CD4-positive, alpha-beta T cell treated with Interleukin-6 at 100 ng/mL for 8 hours (primary cell): ENCODE measurements around the gene VSIG2.

Experiments used
- DNase-seq: peaks from one replicate; pipeline ENCODE4 v3.0.0-alpha.2; 2020; ENCODE audit warnings: mixed read lengths, low spot score

VSIG2 gene

GRCh38 chr11:124763156-124763947 lies 11.3 kb upstream of the VSIG2 start:
- DNase-seq = peak; percentile 80

GRCh38 chr11:124762624-124763155 lies 10.6 kb upstream of the VSIG2 start:
- no peak for DNase-seq

- peak; percentile 64 for DNase-seq
Observed at GRCh38 chr11:124762105-124762623, 10.1 kb upstream of the VSIG2 start, which contains the start of gene ESAM. ESAM (minus strand) TSS chr11:124762290; CDS start chr11:124762154, 136 bp downstream.

GRCh38 chr11:124761301-124762104 lies 9.4 kb upstream of the VSIG2 start:
- DNase-seq = no peak

GRCh38 chr11:124760806-124761205 lies 8.8 kb upstream of the VSIG2 start:
- no peak for DNase-seq

GRCh38 chr11:124760205-124760652 lies 8.2 kb upstream of the VSIG2 start:
- no peak for DNase-seq

- DNase-seq = no peak
Observed at GRCh38 chr11:124759266-124760204, 7.5 kb upstream of the VSIG2 start.

GRCh38 chr11:124758355-124759265 lies 6.6 kb upstream of the VSIG2 start:
- DNase-seq = peak; percentile 67

GRCh38 chr11:124757320-124757719 lies 5.3 kb upstream of the VSIG2 start:
- no peak for DNase-seq

GRCh38 chr11:124756753-124757227 lies 4.7 kb upstream of the VSIG2 start:
- no peak for DNase-seq

GRCh38 chr11:124756033-124756752 lies 4.1 kb upstream of the VSIG2 start:
- DNase-seq = no peak

GRCh38 chr11:124754710-124755109 lies 2.7 kb upstream of the VSIG2 start:
- DNase-seq = no peak

- DNase-seq = no peak
Observed at GRCh38 chr11:124754309-124754708, 2.3 kb upstream of the VSIG2 start.

- DNase-seq = no peak
Observed at GRCh38 chr11:124753624-124754023, 1.6 kb upstream of the VSIG2 start.

- no peak for DNase-seq
Observed at GRCh38 chr11:124753205-124753604, 1.1 kb upstream of the VSIG2 start.

- no peak for DNase-seq
Observed at GRCh38 chr11:124752471-124753102, 532 bp upstream of the VSIG2 start.

GRCh38 chr11:124751391-124751740 lies 689 bp downstream of the VSIG2 start:
- DNase-seq = no peak

- DNase-seq = no peak
Observed at GRCh38 chr11:124749912-124750311, 2.1 kb downstream of the VSIG2 start.
